B cell (primary cell): ENCODE data around the gene ACACB.

Source experiments
- EZH2 ChIP-seq: IDR thresholded peaks from 2 replicates; pipeline ENCODE4 v1.6.1; 2012; ENCODE audit warnings: borderline replicate concordance, low read depth, mild to moderate bottlenecking, moderate library complexity, low read length; ENCODE audit not compliant: insufficient read depth, poor library complexity, severe bottlenecking
- TF ChIP-seq, protein P1 (sequence below): fragments of 200-600 bp; IDR thresholded peaks from one replicate; pipeline ENCODE4 v1.8.0; 2022; ENCODE audit warnings: antibody characterized with exemption, mild to moderate bottlenecking

DNA sequence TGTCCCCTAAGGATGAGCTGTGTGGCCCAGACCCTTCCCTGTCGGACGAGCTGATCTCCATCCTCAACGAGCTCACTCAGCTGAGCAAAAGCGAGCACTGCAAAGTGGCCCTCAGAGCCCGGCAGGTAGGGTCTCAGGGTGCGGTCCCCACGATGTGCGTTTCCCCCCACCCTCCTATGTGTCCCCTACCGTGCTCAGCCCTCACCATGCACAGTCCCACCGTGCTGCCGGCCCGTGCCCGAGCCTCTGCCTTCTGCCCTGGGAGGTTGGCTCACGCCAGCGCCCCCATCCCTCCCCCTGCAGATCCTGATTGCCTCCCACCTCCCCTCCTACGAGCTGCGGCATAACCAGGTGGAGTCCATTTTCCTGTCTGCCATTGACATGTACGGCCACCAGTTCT is 106.1 kb downstream of the ACACB start:
- TF ChIP-seq, protein P1, sequence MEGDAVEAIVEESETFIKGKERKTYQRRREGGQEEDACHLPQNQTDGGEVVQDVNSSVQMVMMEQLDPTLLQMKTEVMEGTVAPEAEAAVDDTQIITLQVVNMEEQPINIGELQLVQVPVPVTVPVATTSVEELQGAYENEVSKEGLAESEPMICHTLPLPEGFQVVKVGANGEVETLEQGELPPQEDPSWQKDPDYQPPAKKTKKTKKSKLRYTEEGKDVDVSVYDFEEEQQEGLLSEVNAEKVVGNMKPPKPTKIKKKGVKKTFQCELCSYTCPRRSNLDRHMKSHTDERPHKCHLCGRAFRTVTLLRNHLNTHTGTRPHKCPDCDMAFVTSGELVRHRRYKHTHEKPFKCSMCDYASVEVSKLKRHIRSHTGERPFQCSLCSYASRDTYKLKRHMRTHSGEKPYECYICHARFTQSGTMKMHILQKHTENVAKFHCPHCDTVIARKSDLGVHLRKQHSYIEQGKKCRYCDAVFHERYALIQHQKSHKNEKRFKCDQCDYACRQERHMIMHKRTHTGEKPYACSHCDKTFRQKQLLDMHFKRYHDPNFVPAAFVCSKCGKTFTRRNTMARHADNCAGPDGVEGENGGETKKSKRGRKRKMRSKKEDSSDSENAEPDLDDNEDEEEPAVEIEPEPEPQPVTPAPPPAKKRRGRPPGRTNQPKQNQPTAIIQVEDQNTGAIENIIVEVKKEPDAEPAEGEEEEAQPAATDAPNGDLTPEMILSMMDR = no peak
- no peak for TF ChIP-seq EZH2
